ENCODE measurements around the gene CYB561D2.

CYB561D2 gene

GRCh38 chr3:50321336-50322114, 29.1 kb upstream of the CYB561D2 start:
- H2AFZ ChIP-seq (ENCODE audit: low read depth, low read length, severe bottlenecking): peak overlapping the region; percentile 96
- H3F3A ChIP-seq (ENCODE audit: insufficient read depth): no peaks in the 10 kb centered on the region
- TF ChIP-seq CTCF (IDR thresholded peaks at IDR 0.05; ENCODE audit: insufficient read depth, low read length, poor library complexity, severe bottlenecking): no peak
- TF ChIP-seq EZH2phosphoT487 (conservative IDR thresholded peaks at IDR 0.05; ENCODE audit: low read length): no peak
- peak overlapping the region; percentile 80 for H3K27ac ChIP-seq (ENCODE audit: low read depth, low read length)
- peak overlapping the region; percentile 92 for H3K4me2 ChIP-seq (ENCODE audit: low read depth, low read length, poor library complexity, severe bottlenecking)
- H3K79me2 ChIP-seq (ENCODE audit: insufficient read depth, low read length): no peaks in the 10 kb centered on the region
- peak overlapping the region; percentile 81 for H3K9ac ChIP-seq (ENCODE audit: low read length)
- no peaks in the 10 kb centered on the region for H3K9me2 ChIP-seq (replicated peaks; ENCODE audit: insufficient read depth, low read length)
- no peaks in the 10 kb centered on the region for H4K20me1 ChIP-seq (ENCODE audit: low read depth, low read length)
- peak overlapping the region; percentile 87 for H3K4me3 ChIP-seq (ENCODE audit: insufficient read depth, low read length, poor library complexity, severe bottlenecking)
- no peaks in the 10 kb centered on the region for H3K9me3 ChIP-seq (ENCODE audit: insufficient read depth, low read length)
- no peaks in the 10 kb centered on the region for H3K36me3 ChIP-seq (ENCODE audit: low read length)
- no peaks in the 10 kb centered on the region for H3K27me3 ChIP-seq (ENCODE audit: low read length)

- no peaks in the 10 kb centered on the region for H3K9me3 ChIP-seq (ENCODE audit: insufficient read depth, low read length)
- no peaks in the 10 kb centered on the region for H3K36me3 ChIP-seq (ENCODE audit: low read length)
- H3K4me2 ChIP-seq (ENCODE audit: low read depth, low read length, poor library complexity, severe bottlenecking): peak overlapping the region; percentile 92
- H3K27ac ChIP-seq (ENCODE audit: low read depth, low read length): no peak overlapping the region
- H4K20me1 ChIP-seq (ENCODE audit: low read depth, low read length): no peaks in the 10 kb centered on the region
- H3K4me3 ChIP-seq (ENCODE audit: insufficient read depth, low read length, poor library complexity, severe bottlenecking): peak overlapping the region; percentile 87
- H2AFZ ChIP-seq (ENCODE audit: low read depth, low read length, severe bottlenecking): peak overlapping the region; percentile 96
- TF ChIP-seq EZH2phosphoT487 (conservative IDR thresholded peaks at IDR 0.05; ENCODE audit: low read length) (no peak), CTCF (IDR thresholded peaks at IDR 0.05; ENCODE audit: insufficient read depth, low read length, poor library complexity, severe bottlenecking) (no peak)
- no peaks in the 10 kb centered on the region for H3K27me3 ChIP-seq (ENCODE audit: low read length)
- peaks cover 4% of the 10 kb centered on the region for H3K79me2 ChIP-seq (ENCODE audit: insufficient read depth, low read length)
- no peaks in the 10 kb centered on the region for H3K9me2 ChIP-seq (replicated peaks; ENCODE audit: insufficient read depth, low read length)
- 0 out of 2 replicates have a peak overlapping the region, but pooled peaks have one; percentile 81 for H3K9ac ChIP-seq (ENCODE audit: low read length)
- no peaks in the 10 kb centered on the region for H3F3A ChIP-seq (ENCODE audit: insufficient read depth)
Observed at GRCh38 chr3:50322115-50322385, 28.6 kb upstream of the CYB561D2 start.

- no peak for TF ChIP-seq CTCF (IDR thresholded peaks at IDR 0.05; ENCODE audit: insufficient read depth, low read length, poor library complexity, severe bottlenecking)
- TF ChIP-seq EZH2phosphoT487 (conservative IDR thresholded peaks at IDR 0.05; ENCODE audit: low read length): no peak
- peak within 1 kb of the TSS; percentile 80 for H3K27ac ChIP-seq (ENCODE audit: low read depth, low read length)
- H3F3A ChIP-seq (ENCODE audit: insufficient read depth): no peaks in the 10 kb centered on the region
- H3K27me3 ChIP-seq (ENCODE audit: low read length): no peaks in the 10 kb centered on the region
- H3K36me3 ChIP-seq (ENCODE audit: low read length): no peaks in the 10 kb centered on the region
- H3K9me2 ChIP-seq (replicated peaks; ENCODE audit: insufficient read depth, low read length): no peaks in the 10 kb centered on the region
- peak within 1 kb of the TSS; percentile 92 for H3K4me2 ChIP-seq (ENCODE audit: low read depth, low read length, poor library complexity, severe bottlenecking)
- peak within 1 kb of the TSS; percentile 81 for H3K9ac ChIP-seq (ENCODE audit: low read length)
- no peaks in the 10 kb centered on the region for H4K20me1 ChIP-seq (ENCODE audit: low read depth, low read length)
- H3K4me3 ChIP-seq (ENCODE audit: insufficient read depth, low read length, poor library complexity, severe bottlenecking): peak within 1 kb of the TSS; percentile 87
- H3K9me3 ChIP-seq (ENCODE audit: insufficient read depth, low read length): no peaks in the 10 kb centered on the region
- peak within 1 kb of the TSS; percentile 96 for H2AFZ ChIP-seq (ENCODE audit: low read depth, low read length, severe bottlenecking)
- peaks cover 9% of the 10 kb centered on the region for H3K79me2 ChIP-seq (ENCODE audit: insufficient read depth, low read length)
Observed at GRCh38 chr3:50322386-50323091, 28.1 kb upstream of the CYB561D2 start, which contains the start of gene HYAL2. Gene HYAL2, minus strand, starts transcription at chr3:50322745. Its CDS starts 2,256 bp downstream, at chr3:50320489.

All from SU-DHL-6 (cell line).